SU-DHL-6 (cell line): Measurements from ENCODE around the gene TANC1.

Experiments
- H2AFZ ChIP-seq: fragments of 200-600 bp; sonication (generic); 2 replicates; pipeline ENCODE4 v1.6.1; 2014; ENCODE audit warnings: low read depth, mild to moderate bottlenecking, moderate library complexity, mixed read lengths, antibody characterized with exemption, low read length; ENCODE audit not compliant: severe bottlenecking
- H3F3A ChIP-seq: fragments of 200-600 bp; shearing (Covaris generic); 2 replicates; pipeline ENCODE4 v1.6.0; 2016; ENCODE audit warnings: antibody characterized with exemption, mild to moderate bottlenecking; ENCODE audit not compliant: insufficient read depth
- H3K27ac ChIP-seq: fragments of 200-600 bp; sonication (generic); 2 replicates; pipeline ENCODE4 v1.5.1; 2016; ENCODE audit warnings: low read depth, mild to moderate bottlenecking, low read length, moderate library complexity, mixed read lengths
- H3K27me3 ChIP-seq: fragments of 200-600 bp; sonication (generic), shearing (Covaris generic); 2 replicates; pipeline ENCODE4 v1.6.0; 2014; ENCODE audit warnings: mild to moderate bottlenecking, low read length
- H3K36me3 ChIP-seq: fragments of 200-600 bp; sonication (generic); 2 replicates; pipeline ENCODE4 v1.6.1; 2014; ENCODE audit warnings: mild to moderate bottlenecking, low read length, mixed read lengths
- H3K4me2 ChIP-seq: fragments of 300-600, 200-600 bp; shearing (Covaris generic), sonication (generic); 2 replicates; pipeline ENCODE4 v1.6.0; 2014; ENCODE audit warnings: low read length, low read depth, mild to moderate bottlenecking; ENCODE audit not compliant: poor library complexity, severe bottlenecking
- H3K4me3 ChIP-seq: fragments of 200-600 bp; sonication (generic); 2 replicates; pipeline ENCODE4 v1.5.1; 2014; ENCODE audit warnings: antibody characterized with exemption, low read length, mild to moderate bottlenecking, mixed read lengths; ENCODE audit not compliant: insufficient read depth, poor library complexity, severe bottlenecking
- H3K79me2 ChIP-seq: fragments of 200-600 bp; sonication (generic); 2 replicates; pipeline ENCODE4 v1.6.1; 2014; ENCODE audit warnings: mild to moderate bottlenecking, low read length, moderate library complexity; ENCODE audit not compliant: insufficient read depth
- H3K9ac ChIP-seq: fragments of 200-600 bp; sonication (generic); 2 replicates; pipeline ENCODE4 v1.7.0; 2014; ENCODE audit warnings: mild to moderate bottlenecking, low read length
- H3K9me2 ChIP-seq: fragments of 200-600 bp; sonication (generic); replicated peaks from 2 replicates; pipeline ENCODE4 v1.6.1; 2014; ENCODE audit warnings: low read length; ENCODE audit not compliant: insufficient read depth
- H3K9me3 ChIP-seq: fragments of 200-600 bp; sonication (generic); 2 replicates; pipeline ENCODE4 v1.6.1; 2014; ENCODE audit warnings: low read length, mixed read lengths; ENCODE audit not compliant: insufficient read depth
- H4K20me1 ChIP-seq: fragments of 200-600 bp; sonication (generic); 2 replicates; pipeline ENCODE4 v1.6.1; 2014; ENCODE audit warnings: low read depth, mild to moderate bottlenecking, antibody characterized with exemption, low read length, moderate library complexity, mixed read lengths
- CTCF ChIP-seq: fragments of 200-600 bp; sonication (generic); IDR thresholded peaks from one replicate; pipeline ENCODE4 v1.5.1; 2017; ENCODE audit warnings: antibody characterized with exemption, mild to moderate bottlenecking, low read length, moderate library complexity; ENCODE audit not compliant: insufficient read depth, poor library complexity, severe bottlenecking
- EZH2phosphoT487 ChIP-seq: fragments of 200-600 bp; sonication (generic), shearing (Covaris generic); conservative IDR thresholded peaks from 2 replicates; pipeline ENCODE4 v1.6.1; 2018; ENCODE audit warnings: mild to moderate bottlenecking, antibody characterized with exemption, low read length, moderate library complexity, mixed read lengths

Gene TANC1

GRCh38 chr2:159042115-159042850, 73.8 kb downstream of the TANC1 start:
- H3K4me3 ChIP-seq, result no peak overlapping the region
- no peak overlapping the region for H2AFZ ChIP-seq
- no peak overlapping the region for H3K4me2 ChIP-seq
- no peaks in the 10 kb centered on the region for H4K20me1 ChIP-seq
- H3K9me3 ChIP-seq, result no peaks in the 10 kb centered on the region
- H3K27me3 ChIP-seq, result no peaks in the 10 kb centered on the region
- no peaks in the 10 kb centered on the region for H3F3A ChIP-seq
- H3K9me2 ChIP-seq, result no peaks in the 10 kb centered on the region
- TF ChIP-seq EZH2phosphoT487, result no peak
- no peak for TF ChIP-seq CTCF
- H3K79me2 ChIP-seq, result no peaks in the 10 kb centered on the region
- H3K36me3 ChIP-seq, result no peaks in the 10 kb centered on the region
- no peak overlapping the region for H3K9ac ChIP-seq
- H3K27ac ChIP-seq, result no peak overlapping the region

- H3K27me3 ChIP-seq, result no peaks in the 10 kb centered on the region
Observed at GRCh38 chr2:159043710-159044109, 75.3 kb downstream of the TANC1 start.

GRCh38 chr2:159044804-159045286, 76.4 kb downstream of the TANC1 start:
- Histone ChIP-seq H3K27ac (no peak overlapping the region), H4K20me1 (no peaks in the 10 kb centered on the region), H3K9ac (no peak overlapping the region), H2AFZ (no peak overlapping the region), H3K9me2 (no peaks in the 10 kb centered on the region), H3K79me2 (no peaks in the 10 kb centered on the region), H3K36me3 (no peaks in the 10 kb centered on the region), H3F3A (no peaks in the 10 kb centered on the region), H3K27me3 (no peaks in the 10 kb centered on the region), H3K9me3 (no peaks in the 10 kb centered on the region), H3K4me2 (no peak overlapping the region), H3K4me3 (no peak overlapping the region)
- no peak for TF ChIP-seq EZH2phosphoT487

More at GRCh38 chr2:159043710-159044109, 75.3 kb downstream of the TANC1 start:
- no peak overlapping the region for H2AFZ ChIP-seq
- no peak overlapping the region for H3K4me3 ChIP-seq
- H3K9ac ChIP-seq, result no peak overlapping the region
- no peaks in the 10 kb centered on the region for H3K79me2 ChIP-seq
- H3K27ac ChIP-seq, result no peak overlapping the region
- no peaks in the 10 kb centered on the region for H4K20me1 ChIP-seq
- no peak for TF ChIP-seq EZH2phosphoT487
- no peak for TF ChIP-seq CTCF
- H3K36me3 ChIP-seq, result no peaks in the 10 kb centered on the region
- H3K4me2 ChIP-seq, result no peak overlapping the region
- no peaks in the 10 kb centered on the region for H3K9me2 ChIP-seq
- no peaks in the 10 kb centered on the region for H3F3A ChIP-seq
- no peaks in the 10 kb centered on the region for H3K9me3 ChIP-seq
